ENCODE measurements around the gene STK10.

GRCh38 chr5:172170251-172170701 is 17.7 kb downstream of the STK10 start:
- no peak for TF ChIP-seq ATF4 (CRISPR knock-in tag; IDR thresholded peaks at IDR 0.05)
- TF ChIP-seq ZNF124 (CRISPR knock-in tag; IDR thresholded peaks at IDR 0.05): no peak
